NCI-H446 (cell line): ENCODE results near the gene KISS1.

Experiments used
- DNase-seq, 2 experiments: peaks; one replicate each; lab custom pipeline; 2025; lab: John Stamatoyannopoulos, UW

The KISS1 gene

DNA sequence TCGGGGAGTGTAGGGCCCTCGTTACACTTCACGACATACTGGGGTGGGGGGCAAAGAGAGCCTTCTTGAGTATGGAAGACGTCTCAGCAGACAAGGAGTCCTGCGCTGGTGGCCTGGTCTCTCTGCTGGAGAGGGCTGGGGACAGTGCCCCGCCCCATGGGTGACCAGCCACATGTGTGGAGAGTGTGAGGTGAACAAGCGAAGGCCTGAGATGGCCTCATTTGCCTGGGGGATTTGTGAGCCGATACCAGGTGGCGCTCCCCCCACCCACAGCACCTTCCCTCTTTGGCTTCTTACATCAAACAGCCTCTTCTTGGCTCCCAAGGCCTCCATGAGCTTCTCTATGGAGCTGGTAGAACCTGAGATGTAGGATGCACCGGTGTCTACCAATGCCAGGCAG lies 40.4 kb downstream of the KISS1 start:
- no peak for DNase-seq

DNA sequence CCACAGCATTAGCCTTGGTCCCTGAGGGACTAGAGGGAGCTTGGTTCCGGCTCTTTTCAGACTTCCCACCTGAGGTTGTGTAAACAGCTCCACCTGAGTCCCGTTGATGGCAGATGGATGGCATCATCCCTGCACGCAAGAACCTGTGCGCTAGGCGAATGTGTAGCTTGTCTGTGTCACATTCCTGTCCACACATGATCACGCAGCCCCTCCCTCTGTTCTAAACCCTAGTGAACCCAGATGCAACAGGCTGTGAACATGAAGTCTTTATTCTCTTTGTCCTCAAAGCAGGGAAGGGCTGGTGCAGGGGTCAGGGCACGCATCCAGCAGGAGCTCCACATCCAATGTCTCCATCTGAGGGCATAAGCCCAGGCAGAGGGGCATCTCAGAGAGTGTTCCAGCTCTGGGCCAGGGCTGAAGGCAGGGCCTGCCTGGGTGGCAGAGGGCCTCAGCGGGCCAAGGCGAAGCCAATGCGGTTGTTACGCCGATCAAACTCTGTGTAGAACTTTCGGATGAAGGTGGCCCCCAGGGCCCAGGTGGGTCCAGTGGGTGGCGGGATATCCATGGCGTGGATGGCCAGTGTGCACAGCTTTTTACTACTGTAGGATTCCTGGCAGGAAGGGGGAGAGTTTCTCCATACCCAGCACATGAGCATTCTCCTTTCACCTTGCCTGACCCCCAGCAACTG lies 41.6 kb downstream of the KISS1 start:
- DNase-seq = no peak

DNA sequence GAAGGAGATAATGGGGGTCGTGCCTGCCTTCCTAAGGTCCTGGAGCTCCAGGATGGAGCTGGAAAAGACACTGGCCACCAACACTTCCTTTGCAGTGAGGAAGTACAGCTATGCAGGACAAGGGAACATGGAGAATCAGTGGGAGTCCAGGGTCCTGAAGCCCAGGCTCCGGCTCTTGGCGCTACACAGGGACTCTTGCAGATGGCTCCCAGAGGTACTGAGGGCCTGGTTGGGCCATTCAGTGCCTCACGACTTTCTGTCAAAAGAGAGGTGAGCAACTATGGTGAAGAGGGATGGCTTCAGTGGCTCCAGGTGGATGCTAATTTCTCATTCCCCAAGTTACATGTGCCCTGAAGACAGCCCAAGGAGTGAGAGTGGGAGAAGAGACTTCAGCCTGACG lies 42.6 kb downstream of the KISS1 start:
- DNase-seq = no peak

DNA sequence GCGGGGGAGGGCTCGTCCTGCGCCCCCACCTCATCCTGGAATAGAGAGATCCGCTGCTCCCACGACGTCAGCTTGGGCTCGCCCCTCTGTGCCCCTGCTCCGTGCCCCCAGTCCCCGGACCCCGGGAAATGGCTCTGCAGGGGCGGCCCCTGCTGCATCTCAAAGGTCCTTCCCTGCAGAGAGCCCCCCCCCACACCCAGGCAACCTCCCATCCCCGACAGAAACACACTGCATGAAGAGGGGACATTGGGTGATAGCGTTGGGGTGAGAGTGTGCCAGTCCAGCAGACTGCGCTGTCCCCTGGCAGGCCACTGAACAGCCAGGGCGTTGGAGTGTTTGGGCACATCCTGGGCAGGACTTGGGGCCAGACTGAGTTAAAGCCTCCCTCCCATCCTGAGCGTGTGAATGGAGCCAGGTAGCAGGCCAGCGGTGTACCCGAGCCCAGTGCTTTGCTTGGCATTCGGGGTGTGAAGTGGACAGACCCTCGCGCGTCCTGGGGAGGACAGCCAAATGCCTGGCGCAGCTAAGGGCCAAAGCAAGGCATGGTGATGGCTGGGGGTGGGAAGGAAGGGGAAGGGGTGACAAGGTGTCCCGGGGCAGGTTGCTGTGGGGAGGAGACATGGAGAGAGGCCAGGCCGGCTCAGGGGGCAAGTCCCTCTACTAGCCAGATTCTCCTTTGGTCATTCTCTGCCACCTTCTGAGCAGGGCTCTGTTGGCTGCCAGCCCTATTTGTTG lies 43.8 kb downstream of the KISS1 start:
- DNase-seq = no peak

DNA sequence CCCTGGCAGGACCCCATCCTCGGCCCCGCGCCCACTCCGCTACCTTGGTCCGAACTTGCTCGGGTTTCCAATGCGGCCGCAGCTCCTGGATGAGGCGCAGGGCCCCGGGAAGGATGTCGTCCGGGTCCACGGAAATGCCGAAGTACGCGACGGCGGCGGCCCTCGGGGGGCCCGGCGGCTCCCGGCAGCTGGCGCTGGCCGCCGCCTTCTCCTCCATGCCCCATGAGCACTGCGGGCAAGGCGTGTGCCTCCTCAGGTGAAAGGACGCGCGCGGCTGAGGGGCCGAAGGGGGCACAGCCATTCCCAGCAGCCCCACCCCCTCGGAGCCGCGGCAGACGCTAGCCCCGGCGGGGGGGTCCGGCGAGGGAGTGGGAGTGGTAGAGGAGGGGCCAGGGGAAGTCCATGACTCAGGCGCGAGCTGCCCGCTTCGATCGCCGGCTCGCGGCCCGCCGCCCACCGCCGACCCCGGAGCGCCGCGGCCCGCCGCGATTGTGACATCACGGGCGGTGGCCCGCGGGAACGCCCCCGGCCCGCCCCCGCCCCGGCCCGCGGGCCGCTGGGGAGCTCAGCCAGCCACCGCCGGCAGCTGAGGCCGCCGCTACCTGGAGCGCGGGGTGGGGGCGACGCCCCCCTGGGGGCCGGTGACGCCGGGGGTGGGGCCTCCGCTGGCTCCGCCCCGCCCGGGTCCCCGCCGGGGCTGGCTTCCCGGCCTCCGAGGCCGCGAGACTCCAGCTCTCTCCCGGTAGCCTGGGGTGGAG lies 44.6 kb downstream of the KISS1 start, which contains the start of gene ETNK2:
Gene ETNK2 (minus strand): TSS at position 493 of the 758 bp plus-strand sequence. CDS start 192 bp downstream, at position 301.
- DNase-seq = peak in 1 of 2 experiments; percentile 72

DNA sequence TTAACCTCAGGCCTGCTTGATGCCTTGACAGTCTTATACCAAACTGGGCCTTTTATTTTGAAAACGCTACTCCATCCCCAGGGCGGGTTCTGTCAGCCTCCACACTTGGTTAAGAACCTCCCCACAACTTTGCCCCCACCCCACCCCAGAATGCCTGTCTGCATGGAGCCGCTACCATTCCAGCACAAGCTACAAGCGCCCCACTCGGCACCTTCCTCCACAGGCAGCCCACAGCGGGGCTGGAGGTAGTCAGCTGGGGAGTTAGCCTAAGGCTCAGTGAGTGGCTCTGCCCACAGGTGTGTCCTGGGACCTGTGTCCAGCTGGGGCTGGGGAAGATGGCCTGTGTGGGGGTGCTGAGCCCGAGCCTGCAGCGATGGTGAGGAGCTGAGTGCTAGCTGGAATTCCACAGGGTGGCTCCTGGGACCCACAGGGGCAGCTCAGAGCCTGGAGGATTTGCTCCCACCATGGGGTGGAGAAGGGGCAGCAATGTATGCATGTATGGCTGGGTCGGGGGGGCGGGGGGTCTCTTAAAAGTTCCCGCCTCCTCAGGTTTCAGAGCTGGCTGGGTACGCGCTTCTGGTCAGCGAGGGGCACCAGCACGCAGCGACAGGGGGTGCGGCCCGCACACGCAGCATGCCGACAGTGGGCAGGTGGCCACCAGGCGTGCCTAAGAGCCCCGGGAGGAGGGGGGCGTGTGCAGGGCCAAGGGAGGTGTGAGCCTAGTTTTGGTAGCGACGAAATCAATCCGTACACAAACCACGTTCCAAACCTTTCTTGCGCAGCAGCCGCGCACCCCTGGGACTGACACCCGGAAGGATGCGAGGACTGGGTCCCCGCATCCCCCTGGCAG lies 45.4 kb downstream of the KISS1 start:
- DNase-seq = no peak

DNA sequence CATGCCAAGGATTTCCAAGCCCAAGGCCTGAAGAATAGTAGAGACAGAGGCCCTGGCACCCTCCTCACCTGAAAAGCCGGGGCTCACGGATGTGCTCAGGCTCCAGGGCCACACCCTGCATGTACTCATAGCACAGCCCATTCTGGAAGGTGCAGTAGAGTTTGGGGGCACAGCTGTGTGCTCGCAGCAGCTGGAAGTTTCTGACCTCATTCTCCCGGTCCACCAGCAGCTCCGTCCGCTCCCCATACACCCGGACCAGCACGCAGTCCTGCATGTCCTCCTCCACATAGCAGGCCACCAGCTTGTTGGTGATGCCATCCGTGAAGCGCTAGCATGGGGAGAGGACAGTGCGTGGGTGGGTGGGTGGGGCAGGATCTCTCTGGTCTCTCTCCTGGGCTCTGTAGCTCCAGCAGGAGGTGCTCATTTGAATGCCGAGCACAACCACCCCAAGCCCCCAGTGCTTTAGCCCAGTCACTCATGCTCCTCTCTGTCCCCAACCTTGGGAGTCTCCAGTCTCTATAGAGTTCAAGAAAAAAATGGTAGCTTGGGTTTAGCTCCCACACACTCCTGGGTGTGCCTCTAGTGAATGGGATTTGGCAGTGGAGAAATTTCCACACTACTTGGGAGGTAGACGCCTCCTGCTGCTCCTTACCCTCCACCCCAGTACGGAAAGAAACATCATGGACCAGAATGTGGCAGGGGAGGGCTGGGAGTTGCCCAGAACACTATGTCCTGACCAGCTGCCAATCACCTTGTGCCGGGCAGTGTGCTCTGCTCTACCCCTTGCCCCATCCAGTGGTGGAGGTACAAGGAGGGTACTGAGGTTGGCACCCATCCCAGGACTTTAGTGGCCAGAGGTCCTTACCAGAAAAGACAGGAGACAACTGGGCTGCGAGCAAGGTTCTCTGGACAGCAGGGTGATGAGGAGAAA lies 46.4 kb downstream of the KISS1 start:
- no peak for DNase-seq

DNA sequence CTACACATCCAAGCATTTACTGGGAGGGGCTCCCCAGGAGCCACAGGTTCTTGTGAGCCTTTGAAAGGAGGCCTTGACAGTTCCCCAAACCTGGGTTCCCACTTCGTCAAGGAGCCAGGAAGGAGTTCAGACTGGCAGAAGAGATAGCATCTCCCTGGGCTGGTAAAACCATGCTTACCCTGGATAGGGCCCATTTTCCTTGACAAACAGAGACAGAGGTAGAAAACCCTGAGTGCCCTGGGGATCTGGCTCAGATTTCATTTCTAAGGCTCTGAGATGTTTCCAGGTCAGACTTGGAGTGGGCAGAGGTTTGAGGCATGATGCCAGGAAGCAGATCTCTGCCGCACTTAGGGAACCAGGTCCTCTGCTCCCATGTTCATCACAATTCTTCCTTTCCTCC lies 47.2 kb downstream of the KISS1 start:
- DNase-seq = no peak

DNA sequence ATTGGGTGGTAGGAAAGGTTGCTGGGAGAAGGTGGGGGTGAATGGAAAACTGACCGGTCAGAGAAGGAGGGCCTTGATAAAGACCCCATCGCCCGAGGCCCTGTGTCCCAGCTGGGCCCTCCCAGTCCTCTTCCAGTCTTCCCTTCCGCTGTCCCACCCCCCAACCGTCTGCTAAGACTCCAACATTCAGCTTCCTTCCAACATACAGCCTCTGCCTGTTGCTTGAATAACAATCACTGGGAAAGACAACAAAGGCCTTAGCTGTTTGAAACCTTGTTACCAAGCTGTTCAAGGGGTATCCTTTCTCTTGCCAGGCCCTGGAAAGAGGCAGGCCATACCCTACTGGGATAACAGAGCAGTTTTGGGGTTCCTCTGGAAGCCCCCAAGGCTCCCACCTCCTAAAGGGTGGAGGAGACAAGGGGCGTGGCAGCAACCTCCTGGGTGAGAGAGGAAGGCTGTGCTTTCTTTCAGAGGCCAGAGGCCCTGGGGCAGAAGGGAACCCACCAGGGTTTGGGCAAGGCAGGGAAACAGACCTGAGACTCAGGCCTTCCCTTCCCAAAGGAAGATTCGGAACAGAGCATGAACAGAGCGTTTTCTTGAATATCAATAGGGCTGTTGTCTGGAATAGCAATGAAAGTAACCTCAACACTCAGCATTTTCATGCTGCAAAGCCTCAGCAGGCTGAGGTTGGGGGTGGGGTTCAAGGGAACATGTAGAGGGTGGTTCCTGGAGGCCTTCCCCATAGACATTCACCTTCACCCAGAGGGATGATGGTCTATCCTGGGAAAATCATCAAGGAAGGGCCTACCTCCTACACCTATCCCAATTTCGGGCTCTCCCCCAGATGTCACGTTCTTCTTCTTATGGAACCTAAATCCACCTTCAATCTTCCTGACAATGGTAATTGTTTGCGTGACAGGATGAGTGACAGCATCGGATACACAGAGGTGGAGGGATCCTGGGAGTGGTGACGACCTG lies 48.6 kb downstream of the KISS1 start:
- DNase-seq = no peak

DNA sequence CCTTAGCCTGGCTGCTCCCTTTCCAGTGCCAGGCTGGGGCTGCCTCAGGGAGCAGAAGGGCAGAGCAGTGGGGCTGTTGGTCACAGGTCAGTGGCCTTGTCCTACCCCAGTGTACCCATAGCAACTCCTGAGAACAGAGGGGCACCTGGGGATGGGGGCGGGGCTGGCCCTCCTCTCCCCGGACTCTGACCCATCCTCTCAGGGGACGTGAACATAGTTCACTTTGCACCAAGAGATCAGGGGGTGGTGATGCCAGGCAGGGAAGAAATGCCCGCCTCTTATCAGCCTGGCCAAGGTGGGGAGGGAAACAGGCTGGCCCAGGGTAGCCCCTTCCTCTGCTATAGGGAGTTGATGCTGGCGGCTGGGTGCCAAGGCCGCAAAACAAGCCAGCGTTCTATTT lies 49.3 kb downstream of the KISS1 start:
- no peak for DNase-seq

DNA sequence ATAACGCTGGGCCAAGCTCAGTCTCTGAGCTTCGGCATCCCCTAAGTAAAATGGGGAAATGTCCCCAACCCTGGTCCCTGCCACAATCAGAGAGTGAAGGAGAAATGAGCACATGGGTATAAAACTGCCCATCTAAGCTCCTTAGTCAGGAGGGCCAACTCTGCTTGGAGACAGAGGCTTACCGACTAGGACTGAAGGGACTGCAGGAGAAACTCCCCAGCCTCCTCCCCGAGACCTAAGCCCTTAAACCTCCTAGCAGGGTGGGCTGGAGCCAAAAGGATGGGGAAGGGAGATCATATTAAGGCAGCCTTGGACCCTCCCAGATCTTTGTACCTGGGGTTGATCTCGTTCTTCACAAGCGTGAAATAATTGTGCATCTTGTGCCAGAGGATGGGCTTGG lies 50.0 kb downstream of the KISS1 start:
- DNase-seq = no peak

DNA sequence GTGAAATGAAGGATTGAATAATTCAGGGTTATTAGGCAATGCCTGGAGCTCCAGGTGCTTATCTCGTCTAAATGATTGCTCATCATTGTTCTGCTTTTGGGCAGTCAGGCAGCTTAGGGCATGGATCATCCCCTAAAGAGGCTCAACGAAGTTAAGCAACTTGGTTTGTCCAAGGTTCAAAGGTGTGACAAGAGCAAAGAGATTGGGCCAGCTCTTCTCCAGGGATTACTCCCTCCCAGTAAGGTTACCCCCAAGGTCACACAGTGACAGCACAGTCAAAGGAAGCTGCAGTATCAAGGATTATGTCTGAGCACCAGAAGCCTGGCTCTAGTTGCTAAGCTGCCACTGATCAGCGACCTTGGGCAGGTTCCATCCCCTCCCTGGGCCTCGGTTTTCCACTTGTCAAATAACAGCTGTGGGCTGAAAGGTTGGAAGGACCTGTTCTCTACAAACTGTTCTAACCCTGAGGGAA lies 51.2 kb downstream of the KISS1 start:
- DNase-seq = no peak

DNA sequence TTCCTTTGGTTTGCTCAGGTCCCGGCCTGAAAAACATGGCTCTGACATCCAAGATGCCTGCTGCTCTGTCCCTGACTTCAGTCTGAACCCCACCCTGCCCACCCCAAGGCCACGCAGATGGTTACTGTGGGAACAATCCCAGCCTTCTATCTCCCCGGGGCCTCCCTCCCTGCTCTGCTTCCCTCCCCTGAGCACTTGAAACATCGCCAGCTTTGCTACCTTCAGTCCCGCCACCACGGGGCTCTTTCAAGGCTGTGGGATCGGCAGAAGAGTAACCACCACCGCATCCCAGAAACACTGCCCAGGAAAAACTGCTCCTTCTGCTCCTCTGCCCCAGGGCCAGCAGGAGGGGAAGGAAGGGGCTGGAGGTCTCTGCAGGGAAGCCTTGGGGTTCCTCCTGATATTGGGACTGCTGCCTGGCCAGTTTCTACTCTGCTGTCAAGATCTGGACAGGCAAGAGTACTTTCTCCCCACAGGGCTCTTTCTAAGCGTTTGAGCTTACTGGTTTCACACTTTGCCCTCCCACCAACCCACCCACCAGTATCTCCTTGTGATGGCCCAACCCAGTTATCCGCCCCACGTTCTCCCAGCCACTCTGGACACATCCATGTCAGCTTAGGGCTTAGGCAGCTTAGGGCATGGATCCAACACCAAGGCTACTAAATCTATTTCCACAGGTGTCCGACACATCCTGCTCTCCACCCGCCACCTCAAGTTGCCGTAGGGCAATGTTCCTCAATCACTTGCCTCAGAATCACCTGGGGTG lies 52.8 kb downstream of the KISS1 start:
- no peak for DNase-seq

DNA sequence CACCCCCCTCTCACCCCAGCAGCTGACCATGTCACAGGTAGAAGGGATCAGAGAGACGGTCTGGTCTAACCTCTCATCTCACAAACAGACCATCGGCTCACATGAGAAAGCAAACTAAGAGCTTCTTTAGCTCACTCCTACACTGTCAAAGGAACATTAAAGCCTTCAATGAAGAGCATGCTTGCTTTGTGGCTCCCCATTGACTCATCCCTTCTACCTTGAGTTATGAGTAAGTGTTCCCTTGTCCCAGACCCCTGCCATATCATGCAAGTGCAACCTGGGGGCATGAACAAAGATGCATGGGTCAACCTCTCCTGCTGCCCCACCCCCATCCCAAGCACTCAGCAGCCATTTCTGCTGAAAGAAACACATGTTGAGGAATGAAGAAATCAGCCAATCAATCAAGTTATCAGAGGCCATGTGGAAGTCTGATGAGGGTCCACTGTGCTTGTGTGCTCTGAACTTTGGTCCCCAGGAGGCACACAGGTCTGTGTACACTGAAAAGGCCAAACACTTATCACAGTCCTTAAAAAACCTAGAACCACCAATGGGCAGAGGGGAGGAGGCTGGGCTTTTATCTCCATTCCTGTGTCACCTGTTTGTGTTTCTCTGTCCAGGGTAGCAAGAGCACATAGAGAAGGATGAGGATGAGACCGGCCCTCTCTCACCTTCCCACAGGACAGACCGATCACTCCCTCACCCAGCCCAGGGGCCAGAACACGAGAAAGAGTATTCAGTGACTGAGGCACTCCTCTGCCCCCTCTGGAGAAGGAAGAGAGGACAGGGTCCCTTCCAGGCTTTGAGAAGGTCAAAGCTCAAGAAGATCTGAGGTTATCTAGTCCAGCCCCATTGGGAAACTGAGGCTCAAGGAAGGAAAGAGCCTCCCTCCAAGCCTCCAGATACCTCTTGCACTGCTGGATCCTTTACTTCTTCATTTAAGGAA lies 54.0 kb downstream of the KISS1 start:
- DNase-seq = no peak

DNA sequence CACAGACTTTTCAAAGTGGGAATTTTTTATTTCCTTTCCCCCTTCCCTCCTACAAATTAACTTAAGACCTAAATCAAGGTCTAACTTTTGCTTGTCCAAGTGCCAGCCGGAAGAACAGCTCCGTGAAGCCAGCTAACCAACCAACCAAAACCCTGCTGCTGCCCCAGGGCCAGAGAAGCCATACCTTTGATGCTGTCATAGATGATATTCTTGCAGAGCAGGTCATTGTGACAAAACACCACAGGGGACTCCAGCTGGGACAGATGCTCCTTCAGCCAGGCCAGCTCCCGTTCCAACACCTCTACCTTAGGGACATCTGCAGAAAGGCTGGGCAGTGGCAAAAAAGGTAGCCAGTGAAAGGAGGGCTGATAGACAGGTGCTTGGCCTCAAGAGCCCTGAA lies 55.2 kb downstream of the KISS1 start:
- DNase-seq = no peak
